ENCODE measurements around the gene MAPK4. TPM values are rescaled to one million over a fixed set of nuclear protein-coding genes. Genes with fewer than 3 reads are reported as not detected.

Gene MAPK4
- total RNA-seq, 1 experiment from 2014 or later, result 0.21 TPM

DNA sequence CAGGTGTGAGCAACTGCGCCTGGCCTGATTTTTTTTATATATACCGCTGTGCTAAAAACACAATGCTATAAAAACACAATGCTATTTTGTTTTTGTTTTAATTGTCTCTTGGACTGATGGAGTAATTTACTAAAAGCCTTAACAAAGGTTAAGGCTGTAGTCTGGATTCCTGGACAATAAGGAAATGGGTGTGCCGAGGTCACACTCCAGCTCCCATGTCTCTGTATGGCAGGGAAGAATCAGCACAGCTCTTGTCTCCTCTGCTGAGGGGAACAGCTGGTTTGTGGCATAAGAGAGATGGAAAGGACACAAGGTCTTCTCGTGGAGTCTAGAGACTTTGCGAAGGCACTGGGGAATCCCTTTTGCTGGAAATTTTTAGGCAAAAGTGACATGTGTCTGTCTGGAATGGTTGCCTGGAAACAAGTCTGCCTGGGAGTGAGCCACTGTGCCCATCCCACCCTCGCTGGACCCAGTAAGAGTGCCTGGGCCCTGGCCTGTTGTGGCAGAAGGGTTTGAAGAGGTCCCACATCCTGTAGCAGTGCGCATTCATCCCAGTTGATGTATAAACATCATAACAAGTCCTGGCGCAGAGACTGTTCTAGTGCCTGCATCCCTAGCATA is 73.1 kb downstream of the MAPK4 start:
- Mint-ChIP-seq H3K36me3 (ENCODE audit: insufficient read depth, unreplicated experiment) (no peaks in the 10 kb centered on the region), H3K4me1 (ENCODE audit: insufficient read depth, unreplicated experiment) (peaks cover 35% of the 10 kb centered on the region), H3K27me3 (ENCODE audit: insufficient read depth, unreplicated experiment) (no peaks in the 10 kb centered on the region), H3K9me3 (ENCODE audit: unreplicated experiment) (no peaks in the 10 kb centered on the region), H3K27ac (ENCODE audit: low read depth, unreplicated experiment) (peak overlapping the region; percentile 71), H3K4me3 (ENCODE audit: unreplicated experiment) (no peak overlapping the region)
- POLR2A ChIA-PET, result interaction anchor here (0.6 kb wide), 1 partner anchor 1150 kb away, joined by 3 read pairs; no protein-coding TSS in a partner anchor
- no peak for DNase-seq (ENCODE audit: unreplicated experiment)
- CTCF ChIA-PET, result interaction anchor here (0.5 to 0.7 kb wide), 2 partner anchors 80 to 985 kb away, joined by 3 read pairs; no protein-coding TSS in a partner anchor
- intact Hi-C loops (cut with micrococcal nuclease), result loop anchor here (1.0 kb wide), 1 partner anchor 18 kb away; no protein-coding TSS in a partner anchor
- BruUV-seq (replicated peaks), result no TSS peak
- no peak for TF ChIP-seq CTCF (IDR thresholded peaks at IDR 0.05; ENCODE audit: unreplicated experiment)

DNA sequence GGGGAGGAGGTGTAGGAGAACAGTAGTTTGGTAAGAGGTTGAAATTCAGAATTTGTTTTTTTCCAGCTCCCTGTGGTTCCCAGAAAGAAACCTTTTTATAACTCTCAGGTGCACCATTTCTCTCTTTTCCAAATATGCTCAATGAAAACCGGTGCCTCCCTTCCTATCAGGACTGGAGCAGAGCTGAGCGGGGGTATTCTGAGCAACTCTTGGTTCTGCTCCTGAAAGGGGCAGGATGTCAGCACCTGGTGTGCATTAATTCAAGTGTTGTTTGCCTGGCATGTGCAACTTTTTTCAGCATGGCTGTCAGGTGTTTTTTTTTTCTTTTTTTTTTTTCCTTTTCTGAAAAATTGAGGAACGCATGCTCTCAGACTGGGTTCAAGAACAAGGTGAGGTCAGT is 74.1 kb downstream of the MAPK4 start:
- H3K27me3 Mint-ChIP-seq (ENCODE audit: insufficient read depth, unreplicated experiment), result no peaks in the 10 kb centered on the region
- no peak for DNase-seq (ENCODE audit: unreplicated experiment)
- H3K4me1 Mint-ChIP-seq (ENCODE audit: insufficient read depth, unreplicated experiment), result peaks cover 31% of the 10 kb centered on the region
- H3K27ac Mint-ChIP-seq (ENCODE audit: low read depth, unreplicated experiment), result no peak overlapping the region
- H3K9me3 Mint-ChIP-seq (ENCODE audit: unreplicated experiment), result no peaks in the 10 kb centered on the region
- H3K36me3 Mint-ChIP-seq (ENCODE audit: insufficient read depth, unreplicated experiment), result no peaks in the 10 kb centered on the region
- ChIA-PET CTCF (no interaction called here), POLR2A (no interaction called here)
- intact Hi-C loops (cut with micrococcal nuclease), result no loop called here
- BruUV-seq (replicated peaks), result no TSS peak
- H3K4me3 Mint-ChIP-seq (ENCODE audit: unreplicated experiment), result no peak overlapping the region
- TF ChIP-seq CTCF (IDR thresholded peaks at IDR 0.05; ENCODE audit: unreplicated experiment), result no peak

DNA sequence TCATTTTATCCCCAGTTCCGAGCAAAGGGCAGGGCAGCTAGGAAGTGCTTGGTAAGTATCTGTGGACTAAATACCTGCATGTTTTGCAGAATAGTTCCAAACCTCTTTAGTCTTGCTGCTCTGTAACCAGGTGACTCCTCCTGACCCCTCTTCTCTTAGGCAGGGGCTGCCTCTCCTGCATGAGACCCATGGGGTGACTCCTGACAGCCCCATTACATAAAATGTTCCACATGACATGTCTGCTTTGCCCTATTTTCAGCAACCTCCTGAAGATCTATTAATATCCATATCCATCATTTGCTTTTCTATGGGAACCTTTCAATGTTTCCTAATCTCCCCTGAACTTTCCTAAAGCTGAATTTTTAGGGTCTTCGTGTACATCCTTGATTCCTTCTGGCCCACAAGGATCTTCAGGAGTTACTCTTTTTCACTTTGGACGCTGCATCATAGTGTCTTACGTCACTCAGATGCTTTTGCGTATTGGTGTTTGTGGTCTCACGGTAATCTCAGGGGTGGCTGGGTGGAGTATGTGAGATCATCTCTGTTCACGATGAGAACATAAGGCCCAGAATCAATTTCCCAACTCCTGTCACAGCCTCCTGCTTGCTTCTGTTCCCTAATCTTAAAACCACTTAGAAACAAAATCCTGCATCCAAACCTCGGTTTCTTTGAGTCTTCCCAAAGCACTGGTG is 76.6 kb downstream of the MAPK4 start:
- Mint-ChIP-seq H3K27ac (ENCODE audit: low read depth, unreplicated experiment) (no peak overlapping the region), H3K27me3 (ENCODE audit: insufficient read depth, unreplicated experiment) (no peaks in the 10 kb centered on the region), H3K9me3 (ENCODE audit: unreplicated experiment) (no peaks in the 10 kb centered on the region), H3K4me1 (ENCODE audit: insufficient read depth, unreplicated experiment) (peaks cover 21% of the 10 kb centered on the region), H3K4me3 (ENCODE audit: unreplicated experiment) (no peak overlapping the region), H3K36me3 (ENCODE audit: insufficient read depth, unreplicated experiment) (no peaks in the 10 kb centered on the region)
- no peak for TF ChIP-seq CTCF (IDR thresholded peaks at IDR 0.05; ENCODE audit: unreplicated experiment)
- DNase-seq (ENCODE audit: unreplicated experiment), result no peak
- CTCF ChIA-PET, result interaction anchor here (1.2 kb wide), 1 partner anchor 12 kb away, joined by 3 read pairs; no protein-coding TSS in a partner anchor
- POLR2A ChIA-PET, result no interaction called here
- intact Hi-C loops (cut with micrococcal nuclease), result no loop called here
- BruUV-seq (replicated peaks), result no TSS peak

DNA sequence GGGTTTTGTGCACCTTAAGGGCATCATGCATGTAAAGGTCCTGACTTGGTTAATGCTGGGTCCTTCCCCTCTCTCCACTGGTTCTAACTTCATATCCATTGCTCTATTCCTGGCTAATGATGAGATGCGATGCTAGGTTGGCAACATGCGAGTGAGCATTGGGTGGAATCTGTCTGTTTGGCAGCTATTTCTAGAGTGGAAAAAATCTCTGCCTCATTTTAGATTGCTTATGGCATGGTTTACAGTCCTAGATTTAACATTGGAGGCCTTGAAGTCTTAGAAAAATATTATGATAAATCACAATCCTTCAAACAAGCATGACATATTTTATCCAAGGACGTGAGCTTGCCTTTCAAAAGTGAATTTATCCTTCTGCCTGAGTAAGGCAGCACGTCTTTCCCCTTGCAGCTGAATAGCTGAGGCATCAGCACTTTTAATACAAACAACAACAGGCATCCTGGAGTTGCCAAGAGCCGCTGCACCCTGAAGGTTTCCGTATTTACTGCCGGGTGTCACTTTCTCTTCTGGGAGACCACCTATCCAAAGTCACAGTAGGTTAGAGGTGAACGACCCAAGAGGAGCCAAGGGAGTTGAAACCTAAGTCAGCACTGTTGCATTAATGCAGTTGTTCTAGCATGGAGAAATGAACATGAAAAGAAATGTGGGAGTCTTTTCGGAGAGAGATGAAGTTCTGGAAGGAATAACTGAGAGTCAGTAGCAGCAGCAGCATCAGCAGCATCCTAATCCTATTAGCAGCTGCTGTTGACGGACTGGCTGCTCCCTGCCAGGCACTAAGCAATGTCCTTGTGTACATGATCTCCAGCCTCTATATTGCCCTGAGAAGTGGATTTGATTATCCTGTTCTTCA is 78.4 kb downstream of the MAPK4 start:
- Mint-ChIP-seq H3K36me3 (ENCODE audit: insufficient read depth, unreplicated experiment) (no peaks in the 10 kb centered on the region), H3K4me1 (ENCODE audit: insufficient read depth, unreplicated experiment) (peaks cover 5% of the 10 kb centered on the region), H3K9me3 (ENCODE audit: unreplicated experiment) (no peaks in the 10 kb centered on the region), H3K27me3 (ENCODE audit: insufficient read depth, unreplicated experiment) (no peaks in the 10 kb centered on the region), H3K27ac (ENCODE audit: low read depth, unreplicated experiment) (no peak overlapping the region), H3K4me3 (ENCODE audit: unreplicated experiment) (no peak overlapping the region)
- intact Hi-C loops (cut with micrococcal nuclease), result no loop called here
- BruUV-seq (replicated peaks), result no TSS peak
- ChIA-PET CTCF (no interaction called here), POLR2A (interaction anchor here (1.0 kb wide), 1 partner anchor 12 kb away, joined by 3 read pairs; no protein-coding TSS in a partner anchor)
- TF ChIP-seq CTCF (IDR thresholded peaks at IDR 0.05; ENCODE audit: unreplicated experiment), result no peak
- no peak for DNase-seq (ENCODE audit: unreplicated experiment)
